Keratinocyte (primary cell): ENCODE data around the gene MED25. TPM values are rescaled to one million over a fixed set of nuclear protein-coding genes. Genes with fewer than 3 reads are reported as not detected.

Experiments used
- DNase-seq: peaks from one replicate; pipeline ENCODE4 v3.0.0-alpha.2; 2011; ENCODE audit warnings: low read depth, missing footprints, low spot score
- FAIRE-seq: peaks from 2 replicates; lab custom pipeline; 2011; peaks lifted over from hg19 to GRCh38; lab: Jason Lieb, UNC
- H2AFZ ChIP-seq: 2 replicates; pipeline ENCODE4 v1.6.0; 2012; ENCODE audit warnings: low read length, control low read depth, inconsistent platforms; ENCODE audit not compliant: control insufficient read depth
- H3K27ac ChIP-seq: 2 replicates; pipeline ENCODE4 v1.5.1; 2011; ENCODE audit warnings: low read length; ENCODE audit not compliant: control insufficient read depth, insufficient read depth
- H3K27me3 ChIP-seq: 3 replicates; pipeline ENCODE4 v1.6.0; 2011; ENCODE audit warnings: low read length; ENCODE audit not compliant: control insufficient read depth, insufficient read depth; ENCODE audit errors: extremely low read depth
- H3K36me3 ChIP-seq, 2 experiments: 2 replicates in 1 of 2; 3 replicates in 1 of 2; pipeline ENCODE4 v1.5.1; 2011; ENCODE audit warnings: low read length in 2 of 2, mild to moderate bottlenecking in 1 of 2; ENCODE audit not compliant: control insufficient read depth in 2 of 2, insufficient read depth in 2 of 2; ENCODE audit errors: extremely low read depth in 1 of 2
- H3K4me1 ChIP-seq: 3 replicates; pipeline ENCODE4 v1.5.1; 2011; ENCODE audit warnings: low read length; ENCODE audit not compliant: control insufficient read depth, insufficient read depth; ENCODE audit errors: extremely low read depth
- H3K4me2 ChIP-seq: 3 replicates; pipeline ENCODE4 v1.6.0; 2011; ENCODE audit warnings: low read depth, low read length; ENCODE audit not compliant: control insufficient read depth, insufficient read depth; ENCODE audit errors: extremely low read depth
- H3K4me3 ChIP-seq, 3 experiments: fragments of 200-600 bp in 1 of 3; sonication (generic) in 1 of 3; 2 replicates in 2 of 3; 3 replicates in 1 of 3; pipeline ENCODE4 v1.5.1; 2011 to 2016; ENCODE audit warnings: low read length in 3 of 3, mild to moderate bottlenecking in 3 of 3, control low read depth in 2 of 3, inconsistent platforms in 1 of 3, low read depth in 1 of 3, mixed read lengths in 1 of 3, mixed run types in 1 of 3, moderate library complexity in 1 of 3; ENCODE audit not compliant: control insufficient read depth in 2 of 3, insufficient read depth in 2 of 3; ENCODE audit errors: extremely low read depth in 1 of 3
- H3K79me2 ChIP-seq: 2 replicates; pipeline ENCODE4 v1.6.0; 2012; ENCODE audit warnings: low read length; ENCODE audit not compliant: control insufficient read depth, insufficient read depth
- H3K9ac ChIP-seq: 3 replicates; pipeline ENCODE4 v1.6.0; 2011; ENCODE audit warnings: low read length; ENCODE audit not compliant: control insufficient read depth, insufficient read depth; ENCODE audit errors: extremely low read depth
- H3K9me1 ChIP-seq: 3 replicates; pipeline ENCODE4 v1.6.0; 2011; ENCODE audit warnings: low read length; ENCODE audit not compliant: control insufficient read depth, insufficient read depth; ENCODE audit errors: extremely low read depth
- H3K9me3 ChIP-seq: 2 replicates; pipeline ENCODE4 v1.5.1; 2012; ENCODE audit warnings: low read depth, low read length; ENCODE audit not compliant: control insufficient read depth
- H4K20me1 ChIP-seq: 3 replicates; pipeline ENCODE4 v1.6.0; 2011; ENCODE audit warnings: low read length; ENCODE audit not compliant: control insufficient read depth, insufficient read depth; ENCODE audit errors: extremely low read depth
- EZH2 ChIP-seq: IDR thresholded peaks from one replicate; pipeline ENCODE4 v1.6.1; 2012; ENCODE audit warnings: inconsistent platforms, mild to moderate bottlenecking, low read length, moderate library complexity
- dilution Hi-C: fragments of 300-500 bp; cut with MboI; formaldehyde crosslinking; loops from one replicate; pipeline ENCODE4 v1.7.0; 2020; ENCODE audit warnings: low sequenced_read_pairs; ENCODE audit not compliant: extremely low pct_ligation_motif_present
- polyA plus RNA-seq, 5 experiments: library from polyadenylated mRNA; depleted of rRNA in 3 of 5; stranded (reverse) in 3 of 5; stranded (forward) in 1 of 5; unstranded in 1 of 5; fragments of >200 nt; gene quantifications; 1 replicate in 1 of 5; 2 replicates in 3 of 5; 3 replicates in 1 of 5; pipeline versions ENCODE4 v1.2.1 to v1.2.3, GENCODE V29; 2011 to 2012; ENCODE audit warnings: missing spikeins in 2 of 5, low read depth in 1 of 5, low replicate concordance in 1 of 5
- TF ChIP-seq, protein P1 (sequence below), 3 experiments: IDR thresholded peaks in 1 of 3; conservative IDR thresholded peaks in 1 of 3; optimal IDR thresholded peaks in 1 of 3; 2 replicates in 2 of 3; 3 replicates in 1 of 3; pipeline versions ENCODE3 to v1.5.1; 2011; ENCODE audit warnings: low read length in 3 of 3, mild to moderate bottlenecking in 3 of 3, moderate library complexity in 2 of 3, control low read depth in 1 of 3, inconsistent platforms in 1 of 3; ENCODE audit not compliant: insufficient read depth in 2 of 3; ENCODE audit errors: extremely low read depth in 1 of 3

Gene MED25
- polyA plus RNA-seq, 1 donor (not counting 4 experiments of a cell fraction or from before 2014, with no cell fraction given), result 12.5 TPM

GRCh38 chr19:49793561-49793840 is 24.6 kb upstream of the MED25 start:
- no peaks in the 10 kb centered on the region for H4K20me1 ChIP-seq
- H2AFZ ChIP-seq, result no peak overlapping the region
- peaks cover 40 to 50% of the 10 kb centered on the region in 2 experiments for H3K36me3 ChIP-seq
- H3K9me1 ChIP-seq, result peaks cover 2% of the 10 kb centered on the region
- no peak overlapping the region for H3K27ac ChIP-seq
- TF ChIP-seq, protein P1, sequence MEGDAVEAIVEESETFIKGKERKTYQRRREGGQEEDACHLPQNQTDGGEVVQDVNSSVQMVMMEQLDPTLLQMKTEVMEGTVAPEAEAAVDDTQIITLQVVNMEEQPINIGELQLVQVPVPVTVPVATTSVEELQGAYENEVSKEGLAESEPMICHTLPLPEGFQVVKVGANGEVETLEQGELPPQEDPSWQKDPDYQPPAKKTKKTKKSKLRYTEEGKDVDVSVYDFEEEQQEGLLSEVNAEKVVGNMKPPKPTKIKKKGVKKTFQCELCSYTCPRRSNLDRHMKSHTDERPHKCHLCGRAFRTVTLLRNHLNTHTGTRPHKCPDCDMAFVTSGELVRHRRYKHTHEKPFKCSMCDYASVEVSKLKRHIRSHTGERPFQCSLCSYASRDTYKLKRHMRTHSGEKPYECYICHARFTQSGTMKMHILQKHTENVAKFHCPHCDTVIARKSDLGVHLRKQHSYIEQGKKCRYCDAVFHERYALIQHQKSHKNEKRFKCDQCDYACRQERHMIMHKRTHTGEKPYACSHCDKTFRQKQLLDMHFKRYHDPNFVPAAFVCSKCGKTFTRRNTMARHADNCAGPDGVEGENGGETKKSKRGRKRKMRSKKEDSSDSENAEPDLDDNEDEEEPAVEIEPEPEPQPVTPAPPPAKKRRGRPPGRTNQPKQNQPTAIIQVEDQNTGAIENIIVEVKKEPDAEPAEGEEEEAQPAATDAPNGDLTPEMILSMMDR (optimal IDR thresholded peaks at IDR 0.05 in 1 of 3, IDR thresholded peaks at IDR 0.05 in 1 of 3, conservative IDR thresholded peaks at IDR 0.05 in 1 of 3; ENCODE audit: extremely low read depth in 1 of 3, insufficient read depth in 2 of 3, low read length in 3 of 3), result no peak
- TF ChIP-seq EZH2, result no peak
- peaks cover 2% of the 10 kb centered on the region for H3K79me2 ChIP-seq
- dilution Hi-C loops, result no loop called here
- no peak overlapping the region for H3K4me3 ChIP-seq
- H3K27me3 ChIP-seq, result no peaks in the 10 kb centered on the region
- FAIRE-seq (no peak), DNase-seq (no peak)
- H3K4me2 ChIP-seq, result no peak overlapping the region
- no peak overlapping the region for H3K9ac ChIP-seq
- no peaks in the 10 kb centered on the region for H3K4me1 ChIP-seq
- no peaks in the 10 kb centered on the region for H3K9me3 ChIP-seq

GRCh38 chr19:49795615-49796014 is 22.5 kb upstream of the MED25 start:
- FAIRE-seq (no peak), DNase-seq (no peak)
- Histone ChIP-seq H4K20me1 (no peaks in the 10 kb centered on the region), H3K27me3 (no peaks in the 10 kb centered on the region), H3K4me1 (no peaks in the 10 kb centered on the region), H3K79me2 (no peaks in the 10 kb centered on the region), H3K4me2 (no peak overlapping the region), H2AFZ (no peak overlapping the region), H3K9me3 (no peaks in the 10 kb centered on the region), H3K4me3 (no peak overlapping the region), H3K9me1 (no peaks in the 10 kb centered on the region), H3K36me3 (peaks cover 43 to 54% of the 10 kb centered on the region in 2 experiments), H3K27ac (no peak overlapping the region), H3K9ac (no peak overlapping the region)
- TF ChIP-seq, protein P1 (optimal IDR thresholded peaks at IDR 0.05 in 1 of 3, IDR thresholded peaks at IDR 0.05 in 1 of 3, conservative IDR thresholded peaks at IDR 0.05 in 1 of 3; ENCODE audit: extremely low read depth in 1 of 3, insufficient read depth in 2 of 3, low read length in 3 of 3), result no peak
- TF ChIP-seq EZH2, result no peak
- dilution Hi-C loops, result no loop called here
